Epithelial cell of proximal tubule (primary cell): ENCODE results near the gene NANOS2. TPM values are rescaled to one million over a fixed set of nuclear protein-coding genes. Genes with fewer than 3 reads are reported as not detected.

Experiments used
- DNase-seq: peaks from one replicate; pipeline ENCODE4 v3.0.0-alpha.2; 2011; ENCODE audit warnings: low read depth
- H3K4me3 ChIP-seq: 2 replicates; pipeline ENCODE4 v1.5.1; 2011; ENCODE audit warnings: low read depth, mild to moderate bottlenecking, low read length
- total RNA-seq: library from RNA; depleted of rRNA; stranded (reverse); fragments of >200 nt; gene quantifications from 2 replicates; pipeline ENCODE4 v1.2.3, GENCODE V29; 2015
- TF ChIP-seq, protein P1 (sequence below): conservative IDR thresholded peaks from 2 replicates; pipeline ENCODE4 v1.5.1; 2012; ENCODE audit warnings: low read depth, mild to moderate bottlenecking, low read length

Gene NANOS2
- total RNA-seq, 1 donor from 2014 or later, result not detected

DNA sequence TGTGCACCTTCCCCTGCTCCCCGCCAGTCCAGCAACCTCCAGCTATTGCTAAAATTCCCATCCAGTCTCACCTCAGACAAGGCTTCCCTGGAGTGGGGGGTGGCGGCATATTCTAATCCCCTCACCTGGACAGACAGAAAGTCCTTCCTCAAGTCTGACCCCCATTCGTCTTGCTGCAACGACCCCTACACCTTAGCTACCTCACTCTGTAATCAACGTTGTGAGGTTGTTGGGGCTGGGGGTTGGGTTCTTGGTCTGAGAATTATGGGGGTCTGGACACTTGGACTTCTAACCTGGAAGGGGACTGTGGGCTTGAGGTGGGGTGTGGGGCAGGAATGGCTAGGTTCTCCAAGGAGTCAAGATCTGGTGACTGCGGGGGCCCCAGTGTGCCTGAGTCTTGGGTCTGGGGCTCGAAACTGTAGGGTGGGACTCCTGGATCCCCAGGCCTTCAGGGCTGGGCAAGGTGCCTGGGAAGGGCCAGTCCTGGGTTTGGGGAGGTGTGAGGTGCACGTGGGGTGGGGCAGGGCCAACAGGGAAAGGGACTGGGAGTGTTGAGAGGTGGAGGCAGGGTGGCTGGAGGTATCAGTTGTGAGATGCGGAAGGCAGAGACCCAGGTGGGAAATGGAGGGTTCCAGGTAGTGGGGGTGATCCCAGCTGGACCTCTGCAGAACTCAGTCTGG lies 49.2 kb downstream of the NANOS2 start:
- no peak for DNase-seq
- H3K4me3 ChIP-seq, result peak overlapping the region; percentile 70
- TF ChIP-seq, protein P1, sequence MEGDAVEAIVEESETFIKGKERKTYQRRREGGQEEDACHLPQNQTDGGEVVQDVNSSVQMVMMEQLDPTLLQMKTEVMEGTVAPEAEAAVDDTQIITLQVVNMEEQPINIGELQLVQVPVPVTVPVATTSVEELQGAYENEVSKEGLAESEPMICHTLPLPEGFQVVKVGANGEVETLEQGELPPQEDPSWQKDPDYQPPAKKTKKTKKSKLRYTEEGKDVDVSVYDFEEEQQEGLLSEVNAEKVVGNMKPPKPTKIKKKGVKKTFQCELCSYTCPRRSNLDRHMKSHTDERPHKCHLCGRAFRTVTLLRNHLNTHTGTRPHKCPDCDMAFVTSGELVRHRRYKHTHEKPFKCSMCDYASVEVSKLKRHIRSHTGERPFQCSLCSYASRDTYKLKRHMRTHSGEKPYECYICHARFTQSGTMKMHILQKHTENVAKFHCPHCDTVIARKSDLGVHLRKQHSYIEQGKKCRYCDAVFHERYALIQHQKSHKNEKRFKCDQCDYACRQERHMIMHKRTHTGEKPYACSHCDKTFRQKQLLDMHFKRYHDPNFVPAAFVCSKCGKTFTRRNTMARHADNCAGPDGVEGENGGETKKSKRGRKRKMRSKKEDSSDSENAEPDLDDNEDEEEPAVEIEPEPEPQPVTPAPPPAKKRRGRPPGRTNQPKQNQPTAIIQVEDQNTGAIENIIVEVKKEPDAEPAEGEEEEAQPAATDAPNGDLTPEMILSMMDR, result no peak

DNA sequence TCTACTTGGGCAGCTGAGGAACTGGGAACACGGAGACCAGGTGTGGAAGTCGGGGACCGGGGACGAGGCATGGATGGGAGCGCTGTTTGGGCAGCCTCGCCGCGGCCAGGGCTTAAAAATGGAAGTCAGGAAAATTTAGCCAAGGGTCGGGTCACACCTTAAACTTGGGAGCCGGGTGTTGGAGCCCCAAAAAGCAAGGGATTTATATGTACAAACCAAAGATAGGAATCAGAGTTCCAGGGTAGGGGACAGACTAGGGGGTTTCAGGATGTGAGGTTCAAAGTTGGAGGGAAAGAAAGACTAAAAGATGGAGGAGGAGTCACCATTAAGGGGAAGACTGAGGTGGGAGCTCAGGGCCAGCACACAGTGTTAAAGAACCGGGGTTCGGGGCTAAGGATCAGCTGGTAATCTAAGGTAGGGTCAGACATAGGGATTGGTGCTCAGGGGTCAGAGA lies 49.9 kb downstream of the NANOS2 start:
- peak overlapping the region; percentile 70 for H3K4me3 ChIP-seq
- no peak for DNase-seq
- TF ChIP-seq, protein P1, result no peak

DNA sequence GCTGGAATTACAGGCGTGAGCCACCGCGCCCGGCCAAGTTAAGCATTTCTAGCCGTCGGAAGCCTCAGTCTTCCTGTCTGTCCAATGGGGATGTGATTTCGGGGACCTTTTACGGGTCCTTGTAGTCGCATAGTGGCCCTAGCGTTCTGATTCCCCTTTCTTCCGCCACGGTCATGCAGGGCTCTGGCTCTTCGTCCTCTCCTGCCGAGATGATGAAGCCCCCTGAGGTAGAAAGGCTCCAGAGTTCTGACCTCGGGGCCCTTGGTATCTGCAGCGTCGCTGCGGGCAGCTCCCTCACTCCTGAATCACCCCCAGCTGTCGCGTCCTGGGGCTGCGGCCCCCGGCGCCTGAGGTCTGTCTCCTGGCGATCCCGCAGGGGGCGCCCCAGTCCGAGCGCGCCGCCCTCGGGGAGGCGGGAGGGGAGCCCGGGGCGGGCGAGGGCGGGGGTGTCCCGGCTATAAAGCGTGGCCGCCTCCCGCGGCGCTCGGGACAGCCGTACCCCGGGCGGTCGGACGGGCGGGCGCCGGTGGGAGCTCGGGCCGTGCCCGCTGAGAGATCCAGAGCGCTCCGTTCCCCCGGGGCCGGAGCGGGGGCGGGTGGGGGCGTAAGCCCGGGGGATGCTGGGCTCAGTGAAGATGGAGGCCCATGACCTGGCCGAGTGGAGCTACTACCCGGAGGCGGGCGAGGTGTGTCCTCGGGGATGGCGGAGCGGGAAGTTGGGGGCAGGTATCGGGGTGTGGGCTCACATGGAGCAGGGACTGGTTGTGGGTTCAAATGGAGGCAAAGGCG lies 50.5 kb downstream of the NANOS2 start, which contains the start of gene FOXA3:
Gene FOXA3, plus strand, starts transcription at position 487 of the 789 bp plus-strand sequence. Its CDS starts 131 bp downstream, at position 618.
- DNase-seq, result no peak
- peak within 1 kb of the TSS; percentile 70 for H3K4me3 ChIP-seq
- TF ChIP-seq, protein P1, result peak; percentile 65

DNA sequence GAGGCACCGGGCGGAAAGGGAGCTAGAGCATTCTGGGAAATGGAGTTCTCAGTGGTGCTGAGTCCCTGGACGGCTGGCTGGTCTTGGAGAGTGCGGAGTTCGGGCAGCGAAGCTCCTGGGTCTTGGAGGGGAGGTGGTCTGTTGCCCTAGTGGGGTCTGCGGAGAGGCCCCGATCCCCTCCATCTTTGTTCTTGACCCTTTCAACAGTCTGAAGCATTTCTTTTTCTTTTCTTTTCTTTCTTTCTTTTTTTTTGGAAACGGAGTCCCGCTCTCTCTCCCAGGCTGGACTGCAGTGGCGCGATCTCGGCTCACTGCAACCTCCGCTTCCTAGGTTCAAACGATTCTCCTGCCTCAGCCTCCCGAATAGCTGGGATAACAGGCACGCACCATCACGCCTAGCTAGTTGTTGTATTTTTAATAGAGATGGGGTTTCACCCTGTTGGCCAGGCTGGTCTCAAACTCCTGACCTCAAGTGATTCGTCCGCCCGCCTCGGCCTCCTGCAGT lies 51.2 kb downstream of the NANOS2 start:
- TF ChIP-seq, protein P1, result no peak
- DNase-seq, result no peak
- H3K4me3 ChIP-seq, result peak overlapping the region; percentile 70

Other genes with a start within 250 kb of the NANOS2 start
- 0.22 and 0.86 TPM in 2 replicates for gene GIPR, start 246.6 kb downstream of the NANOS2 start, total RNA-seq
- gene SNRPD2, start 222.8 kb downstream of the NANOS2 start, total RNA-seq, result 331 and 431 TPM in 2 replicates
- 19.3 and 25.2 TPM in 2 replicates for gene QPCTL, start 222.1 kb downstream of the NANOS2 start, total RNA-seq
- gene FBXO46, start 183.9 kb downstream of the NANOS2 start, total RNA-seq, result 6.6 and 11.5 TPM in 2 replicates
- gene MEIOSIN, start 181.3 kb downstream of the NANOS2 start, total RNA-seq, result not detected in 2 replicates
- 8.2 and 11.2 TPM in 2 replicates for gene SIX5, start 145.5 kb downstream of the NANOS2 start, total RNA-seq
- 10.9 and 21.0 TPM in 2 replicates for gene DMPK, start 132.3 kb downstream of the NANOS2 start, total RNA-seq
- 35.7 and 38.8 TPM in 2 replicates for gene DMWD, start 121.9 kb downstream of the NANOS2 start, total RNA-seq
- gene RSPH6A, start 99.5 kb downstream of the NANOS2 start, total RNA-seq, result 0.07 TPM in 1 of 2 replicates, not detected in the other
- 22.9 and 26.0 TPM in 2 replicates for gene SYMPK, start 51.6 kb downstream of the NANOS2 start, total RNA-seq
- 1.1 and 2.8 TPM in 2 replicates for gene FOXA3, start 50.5 kb downstream of the NANOS2 start, total RNA-seq
- gene IRF2BP1, start 28.6 kb downstream of the NANOS2 start, total RNA-seq, result 26.8 and 31.2 TPM in 2 replicates
- 1.3 and 2.0 TPM in 2 replicates for gene MYPOP, start 12.2 kb downstream of the NANOS2 start, total RNA-seq
- not detected in 2 replicates for gene NOVA2, start 59.1 kb upstream of the NANOS2 start, total RNA-seq
- gene CCDC61, start 80.7 kb upstream of the NANOS2 start, total RNA-seq, result 10.1 and 10.8 TPM in 2 replicates
- not detected in 2 replicates for gene PGLYRP1, start 108.3 kb upstream of the NANOS2 start, total RNA-seq
- gene IGFL4, start 126.2 kb upstream of the NANOS2 start, total RNA-seq, result not detected in 2 replicates
- not detected in 2 replicates for gene IGFL3, start 209.9 kb upstream of the NANOS2 start, total RNA-seq
- not detected in 2 replicates for gene IGFL2, start 233.5 kb upstream of the NANOS2 start, total RNA-seq